GM12878 (cell line): Measurements from ENCODE around the gene GSK3A. TPM values are rescaled to one million over a fixed set of nuclear protein-coding genes. Genes with fewer than 3 reads are reported as not detected.

ENCODE experiments used
- ATAC-seq: fragments of 200-7000 bp; cut with Tn5 transposase; 3 replicates; pipeline ENCODE4 v1.9.1; 2020; ENCODE audit warnings: mild to moderate bottlenecking, moderate library complexity
- BruUV-seq: library from RNA; stranded (reverse); fragments of 400-500 nt; replicated peaks from 2 replicates; lab custom pipeline; 2021; lab: Mats Ljungman, UMichigan
- CTCF ChIA-PET: fragments of 300-600 bp; sonication (Branson Sonifier 250); formaldehyde crosslinking; extraction: SDS; loops from one replicate; lab custom pipeline; 2021; ENCODE audit warnings: inconsistent platforms; lab: Yijun Ruan, JAX
- POLR2A ChIA-PET: fragments of 350-600 bp; formaldehyde crosslinking; extraction: SDS; loops from one replicate; lab custom pipeline; 2021; ENCODE audit warnings: inconsistent platforms; lab: Charles Lee
- RAD21 ChIA-PET: fragments of 300-600 bp; sonication (Branson Sonifier 250); formaldehyde crosslinking; loops from one replicate; lab custom pipeline; 2023; ENCODE audit warnings: antibody characterized with exemption; ENCODE audit not compliant: unreplicated experiment; lab: Charles Lee
- SMC1A ChIA-PET: fragments of 300-600 bp; sonication (Branson Sonifier 250); formaldehyde crosslinking; loops from one replicate; lab custom pipeline; 2023; ENCODE audit not compliant: unreplicated experiment, uncharacterized antibody; lab: Charles Lee
- DNase-seq: peaks from one replicate; pipeline ENCODE4 v3.0.0-alpha.2; 2011; ENCODE audit warnings: low read depth, low spot score
- FAIRE-seq: peaks from 3 replicates; lab custom pipeline; 2011; peaks lifted over from hg19 to GRCh38; lab: Jason Lieb, UNC
- H2AFZ ChIP-seq: 2 replicates; pipeline ENCODE4 v1.6.0; 2011; ENCODE audit warnings: low read depth, low read length, control low read depth; ENCODE audit not compliant: control insufficient read depth
- H3K27ac ChIP-seq: 2 replicates; pipeline ENCODE4 v1.5.1; 2011; ENCODE audit warnings: control low read depth; ENCODE audit not compliant: control insufficient read depth, insufficient read depth
- H3K27me3 ChIP-seq, 2 experiments: replicated peaks in 1 of 2; 2 replicates each; pipeline versions ENCODE4 v1.6.0 to v1.6.1; 2011; ENCODE audit warnings: low read length in 1 of 2; ENCODE audit not compliant: control insufficient read depth in 2 of 2, insufficient read depth in 2 of 2
- H3K36me3 ChIP-seq, 2 experiments: 2 replicates each; pipeline ENCODE4 v1.5.1; 2011; ENCODE audit warnings: low read length in 1 of 2; ENCODE audit not compliant: control insufficient read depth in 2 of 2, insufficient read depth in 2 of 2
- H3K4me1 ChIP-seq: 2 replicates; pipeline ENCODE4 v1.6.1; 2011; ENCODE audit warnings: mild to moderate bottlenecking, low read length, moderate library complexity, mixed read lengths; ENCODE audit not compliant: control insufficient read depth, insufficient read depth
- H3K4me2 ChIP-seq: 2 replicates; pipeline ENCODE4 v1.6.0; 2011; ENCODE audit warnings: control low read depth; ENCODE audit not compliant: control insufficient read depth, insufficient read depth
- H3K4me3 ChIP-seq: fragments of 200-600 bp; sonication (generic); 2 replicates; pipeline ENCODE4 v1.5.1; 2016
- H3K79me2 ChIP-seq: 2 replicates; pipeline ENCODE4 v1.6.0; 2011; ENCODE audit warnings: low read length; ENCODE audit not compliant: control insufficient read depth, insufficient read depth
- H3K9ac ChIP-seq: 2 replicates; pipeline ENCODE4 v1.8.0; 2011; ENCODE audit warnings: low read length, control low read depth, mixed read lengths; ENCODE audit not compliant: control insufficient read depth, insufficient read depth
- H3K9me3 ChIP-seq: replicated peaks from 3 replicates; pipeline ENCODE4 v1.5.1; 2011; ENCODE audit warnings: mild to moderate bottlenecking, low read length; ENCODE audit not compliant: control insufficient read depth, insufficient read depth
- H4K20me1 ChIP-seq: 2 replicates; pipeline ENCODE4 v1.6.0; 2011; ENCODE audit not compliant: control insufficient read depth, insufficient read depth
- ATF7 ChIP-seq: fragments of 450-650 bp; IDR thresholded peaks from 2 replicates; pipeline ENCODE4 v1.6.1; 2016; ENCODE audit warnings: low read depth, mild to moderate bottlenecking
- BCL11A ChIP-seq: IDR thresholded peaks from 2 replicates; pipeline ENCODE4 v1.6.1; 2011; ENCODE audit warnings: low read depth, low read length
- BHLHE40 ChIP-seq, 2 experiments: fragments of 450-650 bp in 1 of 2; IDR thresholded peaks; 2 replicates each; pipeline ENCODE4 v1.6.1; 2011 to 2017; ENCODE audit warnings: low read depth in 2 of 2, borderline replicate concordance in 1 of 2, improper control_type of control experiment in 1 of 2, low read length in 1 of 2, mild to moderate bottlenecking in 1 of 2
- CREM ChIP-seq: IDR thresholded peaks from 2 replicates; pipeline ENCODE4 v1.6.1; 2014; ENCODE audit warnings: antibody characterized with exemption, low read depth
- CTCF ChIP-seq, 3 experiments: IDR thresholded peaks in 2 of 3; conservative IDR thresholded peaks in 1 of 3; 2 replicates each; pipeline ENCODE4 v1.5.1; 2011; ENCODE audit warnings: low read depth in 3 of 3, low read length in 3 of 3, mild to moderate bottlenecking in 3 of 3, control low read depth in 2 of 3, moderate library complexity in 2 of 3, inconsistent platforms in 1 of 3, mixed read lengths in 1 of 3; ENCODE audit not compliant: control insufficient read depth in 2 of 3, insufficient read depth in 1 of 3; ENCODE audit errors: extremely low read depth in 1 of 3
- E2F8 ChIP-seq: fragments of 450-650 bp; IDR thresholded peaks from 2 replicates; pipeline ENCODE4 v1.6.1; 2018; ENCODE audit warnings: mild to moderate bottlenecking, low read depth, moderate library complexity; ENCODE audit not compliant: partially characterized antibody
- MTA2 ChIP-seq: fragments of 450-650 bp; IDR thresholded peaks from 2 replicates; pipeline ENCODE4 v1.6.1; 2016; ENCODE audit warnings: low read depth, mild to moderate bottlenecking, moderate library complexity
- NFYB ChIP-seq: IDR thresholded peaks from 2 replicates; pipeline ENCODE4 v1.6.1; 2011; ENCODE audit warnings: low read depth, mild to moderate bottlenecking, low read length, improper control_type of control experiment, moderate library complexity; ENCODE audit not compliant: insufficient read depth
- POLR2A ChIP-seq: IDR thresholded peaks from 2 replicates; pipeline ENCODE4 v1.6.1; 2011; ENCODE audit warnings: low read depth, mild to moderate bottlenecking, low read length
- SP1 ChIP-seq: IDR thresholded peaks from one replicate; pipeline ENCODE4 v1.6.1; 2011; ENCODE audit warnings: low read depth, low read length
- ZZZ3 ChIP-seq: IDR thresholded peaks from 2 replicates; pipeline ENCODE4 v1.6.1; 2011; ENCODE audit warnings: low read depth; ENCODE audit not compliant: control insufficient read depth, insufficient read length
- WGBS: methylation state at CpG from one replicate; pipeline ENCODE4 v1.1.6; 2016; ENCODE audit warnings: low lambda C conversion rate; ENCODE audit not compliant: insufficient replicate concordance, insufficient coverage; ENCODE audit errors: missing lambda C conversion rate; 5-methylcytosine and 5-hydroxymethylcytosine counted together
- in situ Hi-C: fragments of 300-500 bp; cut with MboI; formaldehyde crosslinking; loops from 9 replicates; pipeline ENCODE4 v1.14.3; 2018; ENCODE audit warnings: mixed read lengths
- intact Hi-C: fragments of 100-400 bp; cut with micrococcal nuclease; formaldehyde crosslinking; loops from one replicate; pipeline ENCODE4 v1.14.2; 2022; ENCODE audit not compliant: unreplicated experiment
- polyA plus RNA-seq, 11 experiments: library from polyadenylated mRNA; depleted of rRNA in 4 of 11; unstranded in 6 of 11; stranded (reverse) in 5 of 11; fragments of >200 nt; fragmentation: Nextera tagmentation in 4 of 11; fragmentation: Illumina TruSeq in 1 of 11; extraction: Ambion mirVana in 4 of 11; extraction: Trizol in 1 of 11; gene quantifications; 1 replicate in 1 of 11; 2 replicates in 10 of 11; pipeline versions ENCODE4 v1.2.1 to v1.2.3, GENCODE V29; 2011 to 2016; ENCODE audit warnings: inconsistent platforms in 2 of 11, missing spikeins in 2 of 11, low read depth in 1 of 11
- total RNA-seq, 4 experiments: library from RNA; depleted of rRNA in 3 of 4; stranded (reverse); fragments of >200 nt in 3 of 4; fragmentation: Illumina TruSeq in 1 of 4; extraction: Trizol in 1 of 4; gene quantifications; 2 replicates each; pipeline versions ENCODE4 v1.2.1 to v1.2.3, GENCODE V29; 2013 to 2021

Gene GSK3A
- total and polyA plus RNA-seq, 10 of the 15 experiments (the other 5 are each of a cell fraction or from before 2014, with no cell fraction given): 1.00 to 47.9 (median 15.2) TPM

GRCh38 chr19:42248270-42249148 lies 6.1 kb upstream of the GSK3A start:
- Histone ChIP-seq H2AFZ (no peak overlapping the region), H3K36me3 (peaks cover 0 to 7% of the 10 kb centered on the region in 2 experiments; a peak in 2 of 4 replicates), H3K9me3 (no peaks in the 10 kb centered on the region), H3K9ac (no peak overlapping the region), H3K4me2 (no peak overlapping the region), H3K27ac (no peak overlapping the region), H3K4me1 (peaks cover 17% of the 10 kb centered on the region)
- CTCF ChIA-PET: interaction anchor here (1.2 to 6.7 kb wide), 2 partner anchors 31 kb away, joined by 5 to 111 read pairs; no protein-coding TSS in a partner anchor
- WGBS: 94% methylated on average over 40 of the region's 41 CpGs
- SMC1A ChIA-PET: no interaction called here
- in situ Hi-C loops: no loop called here
- no TSS peak for BruUV-seq
- RAD21 ChIA-PET: interaction anchor here (2.9 kb wide), 1 partner anchor 21 kb away, joined by 11 read pairs; the partner anchor contains the start of gene CIC
- intact Hi-C loops: no loop called here
- FAIRE-seq: no peak
- no peak; the same call in 1 of the 2 replicates for TF ChIP-seq POLR2A
- TF ChIP-seq CREM: no peak
- no peak for TF ChIP-seq ATF7
- no peak for TF ChIP-seq BCL11A
- TF ChIP-seq BHLHE40 (IDR thresholded peaks at IDR 0.05; ENCODE audit: borderline replicate concordance in 1 of 2, low read depth in 2 of 2, low read length in 1 of 2): no peak
- no peak for TF ChIP-seq E2F8
- no peak for TF ChIP-seq MTA2
- TF ChIP-seq SP1: no peak
- TF ChIP-seq CTCF (IDR thresholded peaks at IDR 0.05 in 2 of 3, conservative IDR thresholded peaks at IDR 0.05 in 1 of 3; ENCODE audit: control insufficient read depth in 2 of 3, extremely low read depth in 1 of 3, insufficient read depth in 1 of 3, low read depth in 3 of 3, low read length in 3 of 3): no peak
- no peak for TF ChIP-seq NFYB
- no peak for TF ChIP-seq ZZZ3
- TF ChIP-seq, all 136 proteins: peak for 0
- DNase-seq: no peak
- no peak for ATAC-seq
- H3K79me2 ChIP-seq: peaks cover 37% of the 10 kb centered on the region
- no peaks in the 10 kb centered on the region for H3K27me3 ChIP-seq
- no peak overlapping the region for H3K4me3 ChIP-seq
- H4K20me1 ChIP-seq: no peaks in the 10 kb centered on the region
- POLR2A ChIA-PET: no interaction called here
